Neuron (in vitro differentiated cells): ENCODE results near the gene ARRB1.

Source experiments
- H2AFZ ChIP-seq: one replicate; pipeline ENCODE4 v1.6.1; 2013; ENCODE audit warnings: low read depth, mild to moderate bottlenecking, inconsistent platforms, low read length, moderate library complexity
- H3K27me3 ChIP-seq: one replicate; pipeline ENCODE4 v1.6.1; 2013; ENCODE audit warnings: low read length; ENCODE audit not compliant: insufficient read depth
- H3K36me3 ChIP-seq: one replicate; pipeline ENCODE4 v1.6.1; 2013; ENCODE audit warnings: low read length; ENCODE audit not compliant: insufficient read depth
- H3K4me1 ChIP-seq: one replicate; pipeline ENCODE4 v1.6.1; 2013; ENCODE audit warnings: low read length; ENCODE audit not compliant: insufficient read depth
- H3K4me3 ChIP-seq: 2 replicates; pipeline ENCODE4 v1.5.1; 2013; ENCODE audit warnings: mild to moderate bottlenecking, low read length, moderate library complexity
- H3K9me3 ChIP-seq: one replicate; pipeline ENCODE4 v1.6.1; 2013; ENCODE audit warnings: low read length

Gene ARRB1

DNA sequence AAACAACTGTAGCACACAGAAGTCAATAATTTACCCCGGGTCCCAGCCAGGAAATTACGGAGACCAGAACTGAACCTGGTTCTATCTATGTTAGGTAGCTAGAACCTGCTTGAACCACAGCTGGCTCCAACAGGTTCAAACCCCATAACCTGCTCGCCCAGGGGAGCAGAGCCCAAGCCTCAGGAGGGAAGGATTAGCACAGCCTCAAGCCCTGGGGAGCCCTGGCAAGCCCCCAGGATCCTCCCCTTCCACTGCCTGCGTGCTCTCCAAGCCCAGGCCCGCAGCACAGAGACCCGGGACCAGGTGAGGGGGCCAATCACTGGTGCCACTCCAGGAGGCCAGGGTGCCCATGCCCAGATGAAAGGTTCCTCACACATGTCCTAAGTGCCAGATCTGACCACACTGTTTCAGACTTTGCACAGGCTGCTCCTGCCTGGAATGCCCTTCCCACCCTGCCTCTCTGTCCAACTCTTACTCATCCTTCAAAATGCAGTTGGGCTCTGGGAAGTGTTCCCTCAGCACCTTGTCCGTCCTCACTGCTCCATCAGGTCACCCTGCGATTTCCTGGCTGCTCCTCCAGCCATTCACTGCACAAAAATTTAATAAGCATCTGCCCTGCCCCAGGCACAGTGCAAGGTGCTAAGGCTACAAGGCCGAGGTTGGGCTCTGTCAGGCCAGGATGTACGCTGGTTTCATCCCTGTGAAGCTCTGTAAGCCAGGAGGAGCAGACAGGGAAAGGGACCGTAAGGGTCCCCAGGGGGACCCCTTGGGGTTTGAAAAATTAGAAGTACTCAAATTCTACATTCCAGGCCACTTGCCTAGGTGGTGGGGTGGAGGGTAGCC lies 32.2 kb downstream of the ARRB1 start:
- Histone ChIP-seq H3K4me1 (no peaks in the 10 kb centered on the region), H3K9me3 (no peaks in the 10 kb centered on the region), H2AFZ (no peak overlapping the region), H3K27me3 (no peaks in the 10 kb centered on the region), H3K4me3 (no peak overlapping the region), H3K36me3 (no peaks in the 10 kb centered on the region)

DNA sequence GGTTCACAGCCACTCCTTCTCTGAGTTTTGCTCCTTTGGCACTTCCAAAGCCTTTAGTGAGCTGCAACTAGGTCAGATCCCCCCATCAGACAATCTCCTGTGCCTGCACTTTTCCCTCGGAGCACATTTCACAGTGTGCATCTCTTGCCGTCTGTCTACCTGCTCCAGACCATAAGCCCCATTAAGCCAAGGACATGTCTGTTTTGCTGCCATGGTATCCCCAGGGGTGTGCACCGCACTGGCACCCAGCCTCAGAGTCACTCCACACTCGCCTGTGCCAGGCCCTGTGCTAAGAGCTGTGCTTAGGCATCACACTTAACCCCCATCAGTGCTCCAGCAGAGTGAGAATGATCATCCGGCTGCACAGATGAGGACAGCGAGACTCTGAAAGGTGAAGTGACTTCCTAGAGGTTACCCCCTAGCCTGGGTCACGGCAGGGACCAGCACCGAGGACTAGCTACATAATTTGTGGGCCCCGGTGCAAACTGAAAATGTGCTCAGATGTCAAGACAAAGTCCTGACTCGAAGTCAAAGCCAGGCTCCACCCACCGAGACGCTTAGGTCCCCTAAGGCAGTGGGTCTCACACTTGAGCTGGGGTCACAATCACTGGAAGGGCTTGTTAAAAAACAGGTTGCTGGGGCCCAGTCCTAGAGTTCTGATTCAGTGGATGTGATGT lies 33.9 kb downstream of the ARRB1 start:
- Histone ChIP-seq H3K27me3 (no peaks in the 10 kb centered on the region), H3K4me1 (no peaks in the 10 kb centered on the region), H3K4me3 (no peak overlapping the region), H2AFZ (no peak overlapping the region), H3K9me3 (no peaks in the 10 kb centered on the region), H3K36me3 (no peaks in the 10 kb centered on the region)

DNA sequence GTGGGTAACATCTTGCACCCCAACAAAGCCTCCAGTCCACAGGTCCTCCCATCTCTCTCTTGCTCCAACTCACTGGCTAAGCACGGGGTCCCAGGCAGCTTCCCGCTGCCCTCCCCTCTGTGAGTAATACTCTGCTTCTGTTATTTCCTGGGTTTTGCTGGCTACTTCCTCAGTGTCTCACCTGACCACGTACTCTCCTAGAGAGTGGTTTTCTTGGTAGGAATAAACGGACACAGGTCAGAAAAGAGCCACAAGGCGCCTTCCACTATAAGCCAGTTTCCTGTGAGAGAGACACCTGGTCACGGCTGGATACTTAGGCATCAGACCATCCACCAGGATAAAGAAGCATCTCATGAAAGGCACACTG lies 36.0 kb downstream of the ARRB1 start:
- Histone ChIP-seq H3K4me1 (peaks cover 4% of the 10 kb centered on the region), H3K27me3 (no peaks in the 10 kb centered on the region), H3K4me3 (no peak overlapping the region)

DNA sequence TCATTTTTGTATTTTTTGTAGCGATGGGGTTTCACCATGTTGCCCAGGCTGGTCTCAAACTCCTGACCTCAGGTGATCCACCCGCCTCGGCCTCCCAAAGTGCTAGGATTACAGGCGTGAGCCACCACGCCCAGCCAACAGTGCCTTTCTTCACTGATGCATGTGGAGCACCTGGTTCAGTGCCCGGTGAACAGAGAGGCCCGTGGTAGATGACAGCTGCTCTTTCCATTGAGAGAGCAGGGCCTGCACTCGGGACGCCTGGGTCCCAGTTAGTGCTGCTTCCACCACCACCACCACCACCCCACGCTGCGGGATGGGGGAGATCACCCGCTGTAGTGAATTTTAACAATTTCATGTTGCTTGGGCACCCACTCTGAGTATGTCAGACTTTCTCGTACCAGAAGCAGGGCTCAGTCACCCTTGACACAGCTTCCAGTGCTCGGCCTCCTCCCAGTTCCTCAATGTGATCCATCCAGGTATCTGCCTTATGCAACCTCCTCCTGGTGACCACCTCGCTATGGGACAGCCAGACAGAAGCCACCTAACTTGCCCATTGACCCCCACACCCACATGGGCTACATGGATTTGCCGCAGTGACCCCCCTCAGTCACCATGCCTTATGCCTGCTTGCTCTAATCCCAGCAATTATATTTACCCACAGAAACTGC lies 36.6 kb downstream of the ARRB1 start:
- no peaks in the 10 kb centered on the region for H3K27me3 ChIP-seq
- H3K4me3 ChIP-seq: no peak overlapping the region
- peaks cover 4% of the 10 kb centered on the region for H3K4me1 ChIP-seq
- no peak overlapping the region for H2AFZ ChIP-seq
- no peaks in the 10 kb centered on the region for H3K36me3 ChIP-seq
- no peaks in the 10 kb centered on the region for H3K9me3 ChIP-seq

More for the DNA sequence above, 36.0 kb downstream of the ARRB1 start:
- Histone ChIP-seq H2AFZ (no peak overlapping the region), H3K9me3 (no peaks in the 10 kb centered on the region), H3K36me3 (no peaks in the 10 kb centered on the region)

DNA sequence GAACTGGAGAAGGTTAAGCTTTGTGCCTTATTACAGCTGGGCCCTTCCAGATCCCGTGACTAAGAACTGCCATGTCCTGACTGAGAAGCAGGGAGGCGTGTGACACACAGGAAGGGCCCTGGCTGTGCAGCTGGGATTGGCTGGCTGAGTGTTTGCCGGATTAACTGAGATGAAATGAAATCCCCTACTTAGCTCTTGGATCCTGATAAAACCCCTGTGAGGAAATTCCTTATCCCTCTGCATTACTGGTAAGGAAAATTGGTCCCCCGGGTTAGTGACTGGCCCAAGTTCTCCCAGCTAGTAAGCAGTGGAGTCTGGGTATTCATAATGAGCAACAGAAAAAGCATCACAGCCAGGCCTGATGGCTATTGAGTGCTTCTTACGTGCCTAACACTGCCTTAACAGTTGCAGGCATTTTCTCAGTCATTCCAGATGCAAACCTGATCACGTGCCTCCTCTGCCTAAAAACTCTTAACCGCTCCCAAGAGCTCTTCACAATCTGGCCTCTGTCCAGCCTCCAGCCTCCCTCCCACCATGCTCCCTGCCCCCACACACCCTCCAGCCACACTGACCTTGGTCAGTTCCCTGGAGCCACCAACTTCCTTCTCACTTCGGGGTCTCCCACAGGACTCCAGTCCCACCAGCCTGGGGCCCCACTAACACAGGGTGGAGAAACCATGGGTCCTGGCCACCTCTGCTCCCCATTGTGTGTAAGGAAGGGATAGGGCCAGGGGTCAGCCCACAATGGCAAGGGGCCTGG lies 37.8 kb downstream of the ARRB1 start:
- Histone ChIP-seq H3K4me3 (no peak overlapping the region), H2AFZ (no peak overlapping the region), H3K27me3 (no peaks in the 10 kb centered on the region), H3K4me1 (peaks cover 4% of the 10 kb centered on the region), H3K9me3 (no peaks in the 10 kb centered on the region), H3K36me3 (no peaks in the 10 kb centered on the region)

DNA sequence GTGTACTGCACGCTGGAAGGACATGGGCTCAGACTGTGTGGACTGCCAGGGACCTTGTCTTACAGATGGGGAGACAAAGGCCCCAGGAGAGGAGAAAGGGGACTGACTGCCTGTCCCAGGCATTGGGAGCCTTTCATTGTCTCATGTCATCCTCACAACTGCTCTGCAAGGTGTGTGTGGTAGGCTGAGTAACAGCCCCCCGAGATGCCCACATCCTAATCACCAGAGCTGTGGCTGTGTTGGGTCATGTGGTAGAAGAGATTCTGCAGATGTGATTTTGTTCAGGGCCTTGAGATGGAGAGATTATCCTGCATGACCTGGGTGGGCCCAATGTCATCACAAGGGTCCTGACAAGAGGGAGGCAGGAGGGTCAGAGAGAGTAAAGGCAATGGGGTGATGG lies 39.1 kb downstream of the ARRB1 start:
- Histone ChIP-seq H3K27me3 (no peaks in the 10 kb centered on the region), H3K9me3 (no peaks in the 10 kb centered on the region), H3K36me3 (no peaks in the 10 kb centered on the region), H3K4me3 (no peak overlapping the region), H2AFZ (no peak overlapping the region), H3K4me1 (peaks cover 4% of the 10 kb centered on the region)

DNA sequence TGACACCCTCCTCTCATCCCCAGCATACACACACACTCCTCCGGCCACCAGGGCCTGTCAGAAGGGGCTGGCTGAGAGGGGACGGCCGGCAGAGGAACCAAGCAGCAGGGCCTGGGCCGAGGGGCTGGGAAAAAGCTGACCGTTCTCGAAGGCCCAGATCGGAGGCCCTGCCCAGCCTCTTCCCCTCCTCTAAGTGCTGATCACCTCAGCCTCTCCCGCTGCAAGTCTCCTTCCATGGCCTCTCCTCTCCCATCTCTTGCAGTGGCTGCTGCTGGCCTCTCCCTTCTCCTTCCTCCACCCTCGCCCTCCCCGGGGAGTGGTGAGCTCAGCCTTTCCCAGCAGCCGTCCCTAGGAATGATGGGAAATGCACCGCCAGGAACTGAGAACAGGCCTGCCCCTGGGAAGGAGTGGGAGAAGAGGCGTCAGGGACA lies 39.6 kb downstream of the ARRB1 start:
- Histone ChIP-seq H3K36me3 (no peaks in the 10 kb centered on the region), H3K4me1 (peaks cover 4% of the 10 kb centered on the region), H3K4me3 (no peak overlapping the region), H3K9me3 (no peaks in the 10 kb centered on the region), H2AFZ (no peak overlapping the region), H3K27me3 (no peaks in the 10 kb centered on the region)

DNA sequence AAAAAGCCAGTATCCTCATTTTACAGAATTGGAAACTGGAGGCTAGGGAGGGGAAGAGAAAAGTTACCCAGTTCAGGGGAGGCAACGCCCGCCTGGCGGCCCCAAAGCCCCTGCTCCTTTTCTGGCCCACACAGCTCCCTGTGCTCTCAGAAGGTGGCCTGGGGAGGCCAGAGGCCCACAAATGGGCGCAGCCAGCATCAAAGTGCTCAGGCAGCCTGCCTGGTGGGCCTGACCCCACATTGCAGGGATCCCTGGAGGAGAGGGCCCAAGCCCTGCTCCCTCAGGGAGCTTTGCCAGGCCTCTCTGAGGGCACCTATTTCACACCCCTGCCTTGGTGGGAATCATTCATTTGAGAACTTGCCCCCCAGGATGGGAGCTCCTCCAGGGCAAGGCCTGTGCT lies 42.5 kb downstream of the ARRB1 start:
- no peaks in the 10 kb centered on the region for H3K36me3 ChIP-seq
- no peak overlapping the region for H3K4me3 ChIP-seq
- H2AFZ ChIP-seq: no peak overlapping the region

DNA sequence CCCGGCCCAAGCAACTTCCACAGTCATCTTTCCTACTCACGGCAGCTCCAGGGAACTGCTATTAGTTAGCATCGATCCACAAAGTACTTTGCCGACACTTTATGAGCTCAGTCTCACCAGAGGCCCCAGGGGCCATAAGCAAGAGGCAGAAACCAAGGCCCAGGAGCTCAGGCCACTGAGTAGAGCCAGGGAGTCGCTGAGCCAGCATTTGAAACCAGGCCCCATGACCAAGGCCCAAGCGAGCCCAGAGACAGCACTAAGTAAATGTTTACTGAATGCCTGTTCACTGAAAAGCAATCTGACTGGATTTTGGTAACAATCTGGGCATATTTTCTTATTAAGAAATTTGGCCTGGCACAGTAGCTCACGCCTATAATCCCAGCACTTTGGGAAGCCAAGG lies 43.3 kb downstream of the ARRB1 start:
- Histone ChIP-seq H3K9me3 (no peaks in the 10 kb centered on the region), H3K4me1 (peaks cover 4% of the 10 kb centered on the region), H3K4me3 (no peak overlapping the region), H3K36me3 (no peaks in the 10 kb centered on the region), H3K27me3 (no peaks in the 10 kb centered on the region), H2AFZ (no peak overlapping the region)

More for the DNA sequence above, 42.5 kb downstream of the ARRB1 start:
- peaks cover 4% of the 10 kb centered on the region for H3K4me1 ChIP-seq
- H3K9me3 ChIP-seq: no peaks in the 10 kb centered on the region
- H3K27me3 ChIP-seq: no peaks in the 10 kb centered on the region

DNA sequence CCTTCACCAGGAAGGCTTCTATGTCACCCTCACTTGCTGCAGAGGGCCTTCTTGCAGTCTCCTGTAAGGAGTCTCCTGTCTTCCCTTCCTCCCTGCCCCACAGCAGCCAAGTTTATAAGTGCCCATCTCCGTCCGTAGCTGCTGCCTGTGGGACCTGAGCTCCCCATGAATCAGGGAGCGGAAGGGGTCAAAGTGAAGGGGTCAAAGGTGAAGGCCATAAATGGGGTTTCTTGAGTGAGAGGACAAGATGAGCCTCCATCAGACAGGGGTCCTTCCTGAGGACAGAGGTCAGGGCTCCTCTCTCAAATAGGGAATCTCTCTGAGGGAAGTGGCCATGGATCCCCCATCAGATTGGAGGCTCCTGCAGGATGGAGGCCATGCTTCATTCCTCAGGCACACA lies 44.4 kb downstream of the ARRB1 start:
- H3K4me3 ChIP-seq: no peak overlapping the region
- no peaks in the 10 kb centered on the region for H3K36me3 ChIP-seq
- no peaks in the 10 kb centered on the region for H3K27me3 ChIP-seq
- no peak overlapping the region for H2AFZ ChIP-seq
- no peaks in the 10 kb centered on the region for H3K9me3 ChIP-seq
- H3K4me1 ChIP-seq: peaks cover 3% of the 10 kb centered on the region

DNA sequence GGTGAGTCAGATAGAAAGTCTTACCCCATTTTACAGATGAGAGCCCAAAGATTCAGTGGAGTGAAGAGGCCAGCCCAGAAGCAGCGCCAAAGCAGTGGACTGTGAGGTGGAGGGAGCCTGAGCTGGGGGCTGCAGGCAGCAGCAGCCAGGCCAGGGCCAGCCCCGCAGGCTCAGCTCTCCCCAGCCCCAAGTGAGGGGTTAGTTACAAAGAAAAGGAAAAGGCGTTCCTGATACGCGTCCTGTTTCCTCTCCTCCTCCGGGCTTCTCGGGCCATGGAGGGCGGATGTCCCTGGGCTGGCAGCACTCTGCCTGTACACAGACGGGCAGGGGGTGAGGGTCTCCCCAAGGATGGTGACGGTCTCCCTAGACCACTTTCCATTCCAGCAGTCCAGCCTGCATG lies 44.9 kb downstream of the ARRB1 start:
- Histone ChIP-seq H3K36me3 (no peaks in the 10 kb centered on the region), H3K4me3 (no peak overlapping the region), H3K4me1 (no peaks in the 10 kb centered on the region), H3K27me3 (no peaks in the 10 kb centered on the region), H2AFZ (no peak overlapping the region), H3K9me3 (no peaks in the 10 kb centered on the region)

DNA sequence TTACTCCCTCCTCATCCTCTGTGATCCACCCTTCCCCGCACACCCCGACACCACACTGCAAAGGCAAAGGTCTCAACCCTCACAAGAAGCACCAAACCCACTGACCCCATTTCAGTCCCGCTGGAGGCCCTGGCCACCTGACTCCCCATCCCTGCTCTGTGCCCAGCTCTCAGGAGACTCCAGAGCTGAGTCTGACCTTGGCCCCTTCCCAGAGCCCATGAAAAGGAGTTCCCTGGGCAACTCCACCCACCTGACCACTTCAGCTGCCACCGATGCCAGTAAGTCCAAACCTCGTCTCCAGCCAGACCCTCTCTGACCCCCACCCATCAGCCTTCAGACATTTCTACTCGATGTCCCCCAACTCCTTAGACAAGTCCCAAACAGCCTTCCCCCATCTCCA lies 45.5 kb downstream of the ARRB1 start:
- Histone ChIP-seq H3K36me3 (no peaks in the 10 kb centered on the region), H3K4me3 (no peak overlapping the region), H3K4me1 (no peaks in the 10 kb centered on the region), H3K27me3 (no peaks in the 10 kb centered on the region), H3K9me3 (no peaks in the 10 kb centered on the region), H2AFZ (no peak overlapping the region)

DNA sequence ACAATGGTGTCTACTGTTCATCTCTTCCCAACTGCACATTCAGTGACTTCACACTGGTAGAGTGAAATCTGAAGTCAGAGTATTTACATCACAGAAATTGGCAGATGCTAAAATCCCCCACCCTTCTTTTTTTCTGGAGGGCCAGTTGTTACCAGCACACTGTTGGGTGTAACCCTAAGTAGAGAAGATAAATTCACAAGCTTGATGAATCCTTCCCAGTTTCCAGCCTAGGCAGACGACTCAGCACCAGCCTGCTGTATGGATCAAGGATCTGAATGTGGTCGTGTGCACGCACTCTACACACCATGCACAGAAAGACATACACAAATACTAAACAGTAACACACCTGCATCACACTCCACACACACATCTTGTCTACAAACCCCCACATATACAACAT lies 46.0 kb downstream of the ARRB1 start:
- Histone ChIP-seq H3K4me3 (no peak overlapping the region), H3K36me3 (no peaks in the 10 kb centered on the region), H3K4me1 (no peaks in the 10 kb centered on the region), H2AFZ (no peak overlapping the region), H3K9me3 (no peaks in the 10 kb centered on the region), H3K27me3 (no peaks in the 10 kb centered on the region)
